ENCODE results near the gene SDK1.

SDK1 gene

DNA sequence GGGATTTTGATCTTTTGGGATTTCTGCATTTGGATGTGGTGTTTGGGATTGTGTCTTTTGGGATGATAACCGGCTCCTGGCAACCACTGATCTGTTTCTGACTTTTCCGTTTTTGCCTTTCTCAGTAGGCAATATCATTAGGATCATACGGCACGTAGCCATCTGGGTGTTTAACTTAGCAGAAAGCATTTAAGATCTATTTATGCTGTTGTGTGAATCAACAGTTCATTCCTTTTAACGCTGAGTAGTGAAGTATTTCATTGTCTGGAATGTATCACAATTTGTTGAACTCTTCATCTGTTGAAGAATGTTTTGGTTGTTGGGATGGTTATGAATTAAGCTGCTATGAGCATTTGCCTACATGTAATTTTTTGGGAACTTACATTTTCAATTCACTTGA is 459.6 kb downstream of the SDK1 start:
- Histone ChIP-seq H2BK5ac (ENCODE audit: low read depth, low read length, poor library complexity) (no peak overlapping the region), H2BK120ac (ENCODE audit: insufficient read depth, low read length, poor library complexity) (no peak overlapping the region), H3K14ac (ENCODE audit: low read length) (no peak overlapping the region), H3K4ac (ENCODE audit: low read depth, low read length) (no peak overlapping the region), H4K8ac (ENCODE audit: low read depth, low read length) (no peak overlapping the region), H3K4me1 (ENCODE audit: control insufficient read depth in 1 of 2, insufficient read depth in 2 of 2, low read length in 2 of 2) (no peaks in the 10 kb centered on the region), H2AK5ac (ENCODE audit: low read length) (no peak overlapping the region), H3K23ac (ENCODE audit: low read length) (no peak overlapping the region), H3K4me2 (ENCODE audit: low read length) (no peak overlapping the region), H3K4me3 (ENCODE audit: low read depth, low read length) (no peak overlapping the region), H3K27me3 (ENCODE audit: insufficient read depth, low read length) (no peaks in the 10 kb centered on the region), H2BK12ac (ENCODE audit: low read length) (no peak overlapping the region), H3K79me2 (ENCODE audit: control insufficient read depth, insufficient read depth, low read length, poor library complexity) (no peaks in the 10 kb centered on the region), H3K9me3 (ENCODE audit: insufficient read depth, low read depth, low read length) (no peaks in the 10 kb centered on the region), H4K91ac (ENCODE audit: low read depth, low read length) (no peak overlapping the region), H3K79me1 (ENCODE audit: low read length) (no peaks in the 10 kb centered on the region), H2AFZ (ENCODE audit: insufficient read depth, low read length, poor library complexity) (no peak overlapping the region), H4K12ac (ENCODE audit: low read depth, low read length) (no peak overlapping the region), H3K27ac (ENCODE audit: low read depth, low read length) (no peak overlapping the region), H3K36me3 (ENCODE audit: control insufficient read depth in 1 of 2, insufficient read depth in 2 of 2, low read length in 2 of 2) (peaks cover 0 to 1% of the 10 kb centered on the region in 2 experiments), H3K9ac (ENCODE audit: low read length) (no peak overlapping the region), H3K18ac (ENCODE audit: low read length) (no peak overlapping the region)
- no CpG with 5 or more reads among the region's 5 CpGs for WGBS (ENCODE audit: extremely low coverage, insufficient coverage, insufficient read length)
- peak in 1 of 2 donors; percentile 4 for DNase-seq

DNA sequence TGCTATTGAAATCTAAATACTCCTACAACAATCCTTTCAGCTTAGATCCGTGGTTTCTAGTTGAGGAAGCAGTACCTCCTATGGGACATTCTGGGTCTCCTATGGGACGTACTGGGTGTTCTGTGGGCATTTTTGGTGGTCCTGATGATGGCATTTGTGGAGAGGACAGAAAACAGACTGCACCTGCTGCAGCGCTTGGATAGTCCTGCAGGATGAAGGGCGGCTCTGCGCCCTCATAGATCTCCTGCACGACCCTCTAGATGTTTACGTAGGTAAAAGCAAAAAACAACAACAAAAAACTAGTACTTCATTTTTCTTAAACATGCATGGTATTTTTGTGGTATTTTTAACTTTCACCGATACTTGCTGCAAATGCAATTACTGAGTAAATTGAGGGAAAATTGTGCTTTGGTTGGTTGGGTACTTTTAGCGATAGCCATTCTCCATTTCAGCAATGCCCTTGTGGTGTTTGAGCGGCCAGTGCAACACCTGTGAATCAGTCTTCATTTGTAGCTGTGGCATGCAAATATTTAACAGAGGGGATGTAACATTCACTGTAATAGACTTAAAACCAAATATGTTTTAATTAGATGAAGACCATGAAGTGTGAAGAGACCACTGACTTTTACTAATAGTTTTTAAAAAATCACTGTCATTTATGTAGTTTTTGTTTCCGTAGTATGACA is 461.2 kb downstream of the SDK1 start:
- no peaks in the 10 kb centered on the region for H3K36me3 ChIP-seq (ENCODE audit: control insufficient read depth in 1 of 2, insufficient read depth in 2 of 2, low read length in 2 of 2)
- no peak overlapping the region for H3K23ac ChIP-seq (ENCODE audit: low read length)
- no peak overlapping the region for H3K18ac ChIP-seq (ENCODE audit: low read length)
- no peaks in the 10 kb centered on the region for H3K27me3 ChIP-seq (ENCODE audit: insufficient read depth, low read length)
- H3K9me3 ChIP-seq (ENCODE audit: insufficient read depth, low read depth, low read length), result no peaks in the 10 kb centered on the region
- H4K91ac ChIP-seq (ENCODE audit: low read depth, low read length), result no peak overlapping the region
- no peak overlapping the region for H2BK120ac ChIP-seq (ENCODE audit: insufficient read depth, low read length, poor library complexity)
- no peaks in the 10 kb centered on the region for H3K79me1 ChIP-seq (ENCODE audit: low read length)
- no peak overlapping the region for H2AFZ ChIP-seq (ENCODE audit: insufficient read depth, low read length, poor library complexity)
- no peak overlapping the region for H4K12ac ChIP-seq (ENCODE audit: low read depth, low read length)
- H2BK12ac ChIP-seq (ENCODE audit: low read length), result no peak overlapping the region
- H3K4ac ChIP-seq (ENCODE audit: low read depth, low read length), result no peak overlapping the region
- H3K79me2 ChIP-seq (ENCODE audit: control insufficient read depth, insufficient read depth, low read length, poor library complexity), result no peaks in the 10 kb centered on the region
- no peak overlapping the region for H2BK5ac ChIP-seq (ENCODE audit: low read depth, low read length, poor library complexity)
- H4K8ac ChIP-seq (ENCODE audit: low read depth, low read length), result no peak overlapping the region
- H3K4me2 ChIP-seq (ENCODE audit: low read length), result no peak overlapping the region
- H3K27ac ChIP-seq (ENCODE audit: low read depth, low read length), result no peak overlapping the region
- H3K4me3 ChIP-seq (ENCODE audit: low read depth, low read length), result no peak overlapping the region
- no peak overlapping the region for H2AK5ac ChIP-seq (ENCODE audit: low read length)
- no peak for DNase-seq
- no peaks in the 10 kb centered on the region for H3K4me1 ChIP-seq (ENCODE audit: control insufficient read depth in 1 of 2, insufficient read depth in 2 of 2, low read length in 2 of 2)
- no CpG with 5 or more reads among the region's 11 CpGs for WGBS (ENCODE audit: extremely low coverage, insufficient coverage, insufficient read length)
- H3K9ac ChIP-seq (ENCODE audit: low read length), result no peak overlapping the region
- no peak overlapping the region for H3K14ac ChIP-seq (ENCODE audit: low read length)

DNA sequence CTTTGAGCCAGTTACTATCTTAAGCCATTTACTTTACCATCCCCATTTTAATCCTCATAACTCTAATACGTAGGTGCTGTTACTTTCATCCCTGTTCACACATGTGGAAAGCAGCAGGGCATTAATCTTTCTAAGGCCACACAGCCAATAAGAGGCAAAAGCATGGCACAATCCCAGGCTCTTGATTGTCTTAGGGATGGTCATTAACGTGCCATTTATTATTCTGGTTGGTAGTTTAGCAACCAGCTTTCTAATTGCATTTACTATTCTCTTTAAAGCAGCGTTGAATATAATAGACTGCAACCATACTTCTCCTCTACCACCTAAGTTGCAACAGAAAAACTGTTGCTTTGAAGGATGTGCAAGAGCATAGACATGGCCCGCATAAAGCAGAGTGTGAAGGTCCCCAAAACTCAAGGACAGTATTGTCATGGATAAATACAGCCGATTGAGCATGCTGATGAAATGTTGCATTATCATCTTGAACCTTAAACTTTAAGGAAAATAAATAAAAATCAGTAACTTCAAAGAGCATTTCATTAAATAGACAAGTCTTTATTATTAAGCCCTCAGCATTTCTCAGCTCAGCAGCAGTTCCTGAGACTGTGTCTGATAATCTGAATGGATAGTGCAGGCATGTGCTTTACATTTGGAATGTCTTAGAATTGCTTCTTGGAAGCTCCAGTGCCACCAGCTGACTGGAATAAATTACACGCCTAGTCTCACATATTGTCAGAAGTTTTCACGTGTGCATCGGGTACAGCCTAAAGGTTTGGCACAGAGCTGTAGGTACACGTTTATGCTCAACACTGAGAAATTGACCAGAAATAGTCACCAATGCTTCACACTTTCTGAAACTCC is 467.1 kb downstream of the SDK1 start:
- Histone ChIP-seq H3K4me1 (ENCODE audit: control insufficient read depth in 1 of 2, insufficient read depth in 2 of 2, low read length in 2 of 2) (no peaks in the 10 kb centered on the region), H2BK5ac (ENCODE audit: low read depth, low read length, poor library complexity) (no peak overlapping the region), H3K4me3 (ENCODE audit: low read depth, low read length) (no peak overlapping the region), H3K23ac (ENCODE audit: low read length) (no peak overlapping the region), H2AFZ (ENCODE audit: insufficient read depth, low read length, poor library complexity) (no peak overlapping the region), H3K9me3 (ENCODE audit: insufficient read depth, low read depth, low read length) (peaks cover 2% of the 10 kb centered on the region), H3K79me2 (ENCODE audit: control insufficient read depth, insufficient read depth, low read length, poor library complexity) (no peaks in the 10 kb centered on the region), H3K27me3 (ENCODE audit: insufficient read depth, low read length) (no peaks in the 10 kb centered on the region), H4K8ac (ENCODE audit: low read depth, low read length) (no peak overlapping the region), H3K79me1 (ENCODE audit: low read length) (no peaks in the 10 kb centered on the region), H2BK120ac (ENCODE audit: insufficient read depth, low read length, poor library complexity) (no peak overlapping the region), H2BK12ac (ENCODE audit: low read length) (no peak overlapping the region), H3K27ac (ENCODE audit: low read depth, low read length) (no peak overlapping the region), H3K18ac (ENCODE audit: low read length) (no peak overlapping the region), H3K4ac (ENCODE audit: low read depth, low read length) (no peak overlapping the region), H3K36me3 (ENCODE audit: control insufficient read depth in 1 of 2, insufficient read depth in 2 of 2, low read length in 2 of 2) (no peaks in the 10 kb centered on the region), H4K91ac (ENCODE audit: low read depth, low read length) (no peak overlapping the region), H3K9ac (ENCODE audit: low read length) (peak overlapping the region; percentile 18), H4K12ac (ENCODE audit: low read depth, low read length) (no peak overlapping the region), H3K14ac (ENCODE audit: low read length) (no peak overlapping the region), H2AK5ac (ENCODE audit: low read length) (no peak overlapping the region), H3K4me2 (ENCODE audit: low read length) (no peak overlapping the region)
- peak in 1 of 2 donors; percentile 6 for DNase-seq
- WGBS (ENCODE audit: extremely low coverage, insufficient coverage, insufficient read length), result no CpG with 5 or more reads among the region's 9 CpGs

DNA sequence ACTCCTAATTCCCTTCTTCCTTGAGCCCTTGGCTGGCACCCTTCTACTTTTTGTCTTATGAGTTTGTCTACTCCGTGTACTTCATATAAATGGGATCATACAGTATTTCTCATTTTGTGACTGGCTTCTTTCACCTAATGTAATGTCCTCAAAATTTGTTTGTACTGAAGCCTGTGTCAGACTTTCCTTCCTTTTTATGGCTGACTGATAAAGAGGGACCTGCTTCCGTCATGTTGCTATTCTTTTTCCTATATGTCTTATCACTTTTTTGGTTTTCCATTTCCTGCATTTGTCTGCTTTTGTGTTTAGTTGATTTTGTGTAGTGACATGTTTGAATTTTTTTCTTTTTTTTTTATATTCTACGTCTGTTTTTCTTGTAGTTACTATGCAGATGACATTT is 470.9 kb downstream of the SDK1 start:
- H3K23ac ChIP-seq (ENCODE audit: low read length), result no peak overlapping the region
- no peak overlapping the region for H2BK12ac ChIP-seq (ENCODE audit: low read length)

More for the DNA sequence above, 470.9 kb downstream of the SDK1 start:
- no peaks in the 10 kb centered on the region for H3K79me2 ChIP-seq (ENCODE audit: control insufficient read depth, insufficient read depth, low read length, poor library complexity)
- no peak overlapping the region for H3K18ac ChIP-seq (ENCODE audit: low read length)
- no peak overlapping the region for H4K12ac ChIP-seq (ENCODE audit: low read depth, low read length)
- H3K4me2 ChIP-seq (ENCODE audit: low read length), result no peak overlapping the region
- H3K27ac ChIP-seq (ENCODE audit: low read depth, low read length), result no peak overlapping the region
- no CpG with 5 or more reads among the region's 3 CpGs for WGBS (ENCODE audit: extremely low coverage, insufficient coverage, insufficient read length)
- H4K91ac ChIP-seq (ENCODE audit: low read depth, low read length), result no peak overlapping the region
- H3K9me3 ChIP-seq (ENCODE audit: insufficient read depth, low read depth, low read length), result peaks cover 2% of the 10 kb centered on the region
- H2AK5ac ChIP-seq (ENCODE audit: low read length), result no peak overlapping the region
- no peak for DNase-seq
- H3K4me1 ChIP-seq (ENCODE audit: control insufficient read depth in 1 of 2, insufficient read depth in 2 of 2, low read length in 2 of 2), result no peaks in the 10 kb centered on the region
- H3K4me3 ChIP-seq (ENCODE audit: low read depth, low read length), result no peak overlapping the region
- H2BK120ac ChIP-seq (ENCODE audit: insufficient read depth, low read length, poor library complexity), result no peak overlapping the region
- no peak overlapping the region for H2AFZ ChIP-seq (ENCODE audit: insufficient read depth, low read length, poor library complexity)
- H3K14ac ChIP-seq (ENCODE audit: low read length), result no peak overlapping the region
- no peak overlapping the region for H2BK5ac ChIP-seq (ENCODE audit: low read depth, low read length, poor library complexity)
- H3K27me3 ChIP-seq (ENCODE audit: insufficient read depth, low read length), result no peaks in the 10 kb centered on the region
- H4K8ac ChIP-seq (ENCODE audit: low read depth, low read length), result no peak overlapping the region
- H3K4ac ChIP-seq (ENCODE audit: low read depth, low read length), result no peak overlapping the region
- H3K9ac ChIP-seq (ENCODE audit: low read length), result no peak overlapping the region
- no peaks in the 10 kb centered on the region for H3K36me3 ChIP-seq (ENCODE audit: control insufficient read depth in 1 of 2, insufficient read depth in 2 of 2, low read length in 2 of 2)
- no peaks in the 10 kb centered on the region for H3K79me1 ChIP-seq (ENCODE audit: low read length)

All from trophoblast cell (in vitro differentiated cells and primary cell).